Fibroblast of lung (primary cell): Measurements from ENCODE around the gene KRT78. TPM values are rescaled to one million over a fixed set of nuclear protein-coding genes. Genes with fewer than 3 reads are reported as not detected.

ENCODE experiments used
- DNase-seq, 2 donors: peaks; one replicate each; pipeline versions ENCODE4 v3.0.0 to v3.0.0-alpha.2; 2010; ENCODE audit warnings: low read depth in 2 of 2
- H2AFZ ChIP-seq: 2 replicates; pipeline ENCODE4 v1.5.1; 2012; ENCODE audit warnings: low read length, control low read depth, inconsistent platforms
- H3K27ac ChIP-seq: 2 replicates; pipeline ENCODE4 v1.5.1; 2011; ENCODE audit warnings: low read length, control low read depth; ENCODE audit not compliant: insufficient read depth
- H3K27me3 ChIP-seq: 2 replicates; pipeline ENCODE4 v1.5.1; 2011; ENCODE audit warnings: mild to moderate bottlenecking, low read length; ENCODE audit not compliant: control insufficient read depth, insufficient read depth
- H3K36me3 ChIP-seq: 2 replicates; pipeline ENCODE4 v1.5.1; 2011; ENCODE audit warnings: low read length; ENCODE audit not compliant: control insufficient read depth, insufficient read depth
- H3K4me1 ChIP-seq: 2 replicates; pipeline ENCODE4 v1.5.1; 2011; ENCODE audit warnings: low read length; ENCODE audit not compliant: control insufficient read depth, insufficient read depth; ENCODE audit errors: extremely low read depth
- H3K4me2 ChIP-seq: 2 replicates; pipeline ENCODE4 v1.5.1; 2011; ENCODE audit warnings: low read length, control low read depth; ENCODE audit not compliant: insufficient read depth; ENCODE audit errors: extremely low read depth
- H3K4me3 ChIP-seq, 4 experiments: fragments of 200-600 bp in 1 of 4; sonication (generic) in 1 of 4; replicated peaks in 1 of 4; 2 replicates each; pipeline ENCODE4 v1.5.1; 2011 to 2016; ENCODE audit warnings: low read length in 4 of 4, low read depth in 3 of 4, mild to moderate bottlenecking in 3 of 4, control low read depth in 2 of 4, inconsistent platforms in 1 of 4, mixed read lengths in 1 of 4; ENCODE audit not compliant: insufficient read depth in 1 of 4; ENCODE audit errors: control extremely low read depth in 1 of 4
- H3K79me2 ChIP-seq: 2 replicates; pipeline ENCODE4 v1.5.1; 2012; ENCODE audit warnings: mild to moderate bottlenecking, low read length, inconsistent platforms; ENCODE audit not compliant: control insufficient read depth, insufficient read depth
- H3K9ac ChIP-seq: 2 replicates; pipeline ENCODE4 v1.5.1; 2011; ENCODE audit warnings: mild to moderate bottlenecking, low read length, control low read depth; ENCODE audit not compliant: insufficient read depth
- H3K9me3 ChIP-seq: 2 replicates; pipeline ENCODE4 v1.5.1; 2012; ENCODE audit warnings: low read depth, low read length; ENCODE audit not compliant: control insufficient read depth, insufficient read depth
- H4K20me1 ChIP-seq: 2 replicates; pipeline ENCODE4 v1.5.1; 2011; ENCODE audit warnings: low read length; ENCODE audit not compliant: control insufficient read depth, insufficient read depth; ENCODE audit errors: extremely low read depth
- CTCF ChIP-seq, 2 donors: IDR thresholded peaks in 1 of 2; conservative IDR thresholded peaks in 1 of 2; 1 replicate in 1 of 2; 2 replicates in 1 of 2; pipeline ENCODE4 v1.5.1; 2011 to 2012; ENCODE audit warnings: low read length in 2 of 2, control low read depth in 1 of 2, inconsistent platforms in 1 of 2, low read depth in 1 of 2, mild to moderate bottlenecking in 1 of 2
- EZH2 ChIP-seq: IDR thresholded peaks from 2 replicates; pipeline ENCODE4 v1.5.1; 2012; ENCODE audit warnings: low read length, control low read depth, mild to moderate bottlenecking; ENCODE audit errors: missing control alignments
- polyA plus RNA-seq, 2 donors: library from polyadenylated mRNA; depleted of rRNA in 1 of 2; stranded (reverse) in 1 of 2; unstranded in 1 of 2; fragments of >200 nt; gene quantifications; 2 replicates each; pipeline ENCODE4 v1.2.1, GENCODE V29; 2011 to 2012; ENCODE audit warnings: missing spikeins in 1 of 2
- total RNA-seq: library from RNA; depleted of rRNA; stranded (reverse); fragments of >200 nt; gene quantifications from 2 replicates; pipeline ENCODE4 v1.2.1, GENCODE V29; 2014

KRT78 gene
- total and polyA plus RNA-seq, 2 donors (not counting 1 experiment from before 2014, with no cell fraction given): not detected

GRCh38 chr12:52794479-52795331 lies 54.1 kb downstream of the KRT78 start:
- Histone ChIP-seq H3K9ac (no peak overlapping the region), H3K4me3 (no peak overlapping the region), H2AFZ (no peak overlapping the region), H3K79me2 (no peaks in the 10 kb centered on the region), H4K20me1 (no peaks in the 10 kb centered on the region), H3K27ac (no peak overlapping the region), H3K4me1 (no peaks in the 10 kb centered on the region), H3K9me3 (no peaks in the 10 kb centered on the region), H3K27me3 (peaks cover 11% of the 10 kb centered on the region), H3K36me3 (no peaks in the 10 kb centered on the region), H3K4me2 (no peak overlapping the region)
- peak in 1 of 2 donors; percentile 74 for DNase-seq
- TF ChIP-seq CTCF (conservative IDR thresholded peaks at IDR 0.05 in 1 of 2, IDR thresholded peaks at IDR 0.05 in 1 of 2; ENCODE audit: low read depth in 1 of 2, low read length in 2 of 2) (no peak), EZH2 (no peak)

DNA sequence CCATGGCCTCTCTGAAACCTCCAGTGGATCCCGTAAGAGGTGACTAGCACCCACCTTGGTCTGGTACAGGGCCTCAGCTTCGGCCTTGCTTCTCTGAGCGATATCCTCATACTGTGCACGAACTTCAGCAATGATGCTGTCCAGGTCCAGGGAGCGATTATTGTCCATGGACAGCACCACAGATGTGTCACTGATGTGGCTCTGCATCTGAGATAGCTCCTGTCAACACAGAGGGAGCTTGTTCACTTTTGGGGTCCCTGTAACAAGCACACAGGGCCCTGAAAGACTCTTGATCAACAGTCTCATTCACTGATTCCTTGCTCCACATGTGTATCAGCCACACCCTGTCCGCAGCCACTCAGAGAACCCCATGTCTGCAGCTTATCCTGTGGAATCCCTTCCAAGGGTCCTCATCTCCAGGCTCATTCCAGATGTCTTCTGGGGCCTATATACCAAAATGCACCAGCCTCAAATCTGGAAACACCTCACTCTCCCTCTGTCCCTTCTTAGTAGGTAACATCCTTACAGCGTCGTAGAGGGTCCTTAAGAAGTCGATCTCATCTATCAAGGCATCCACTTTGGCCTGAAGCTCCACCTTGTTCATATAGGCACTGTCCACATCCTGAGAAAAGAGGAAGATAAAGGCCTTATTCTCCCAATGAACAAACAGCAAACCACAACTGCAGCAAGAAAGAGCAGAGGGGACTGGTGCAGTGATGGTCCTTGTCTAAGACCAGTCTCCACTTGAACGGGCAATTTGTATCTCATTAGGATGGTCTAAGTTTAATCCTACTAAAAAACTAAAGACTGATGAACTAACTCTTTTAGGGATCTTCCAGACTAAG lies 56.4 kb downstream of the KRT78 start:
- no peaks in the 10 kb centered on the region for H3K79me2 ChIP-seq
- no peak for DNase-seq
- no peaks in the 10 kb centered on the region for H4K20me1 ChIP-seq
- H3K4me3 ChIP-seq: no peak overlapping the region
- no peak overlapping the region for H2AFZ ChIP-seq
- TF ChIP-seq EZH2 (no peak), CTCF (conservative IDR thresholded peaks at IDR 0.05 in 1 of 2, IDR thresholded peaks at IDR 0.05 in 1 of 2; ENCODE audit: low read depth in 1 of 2, low read length in 2 of 2) (no peak)
- no peaks in the 10 kb centered on the region for H3K4me1 ChIP-seq
- H3K27me3 ChIP-seq: peaks cover 17% of the 10 kb centered on the region
- no peaks in the 10 kb centered on the region for H3K9me3 ChIP-seq
- no peak overlapping the region for H3K4me2 ChIP-seq
- H3K9ac ChIP-seq: no peak overlapping the region
- no peaks in the 10 kb centered on the region for H3K36me3 ChIP-seq
- no peak overlapping the region for H3K27ac ChIP-seq
